Effector CD8-positive, alpha-beta T cell (primary cell): Measurements from ENCODE around the gene CLDN3.
"Not testable (repeated sequence)": the region's sequence is repeated elsewhere in the genome, so short reads cannot be mapped to it uniquely, and the experiment has no call there.

Experiments used
- DNase-seq: peaks from one replicate; lab custom pipeline; 2025; lab: John Stamatoyannopoulos, UW
- total RNA-seq, 4 experiments: gene quantifications; one replicate each; lab custom pipeline; 2026; lab: John Stamatoyannopoulos, UW

CLDN3 gene
- 0 reads per million in 4 experiments for total RNA-seq

GRCh38 chr7:73770002-73770859, at the start of gene CLDN3:
TSS of gene CLDN3 (minus strand) at chr7:73770270. CDS start at chr7:73770049, 221 bp downstream.
- DNase-seq, result no peak

GRCh38 chr7:73817121-73817520, 47.1 kb upstream of the CLDN3 start:
- no peak for DNase-seq

GRCh38 chr7:73815436-73815835, 45.4 kb upstream of the CLDN3 start:
- DNase-seq, result no peak

- DNase-seq, result no peak
Observed at GRCh38 chr7:73812996-73813395, 42.9 kb upstream of the CLDN3 start.

GRCh38 chr7:73811760-73812168, 41.7 kb upstream of the CLDN3 start:
- peak; percentile 11 for DNase-seq

GRCh38 chr7:73810998-73811360, 40.9 kb upstream of the CLDN3 start:
- no peak for DNase-seq

GRCh38 chr7:73809467-73809951, 39.4 kb upstream of the CLDN3 start:
- no peak for DNase-seq

- no peak for DNase-seq
Observed at GRCh38 chr7:73802459-73802858, 32.4 kb upstream of the CLDN3 start.

- no peak for DNase-seq
Observed at GRCh38 chr7:73801577-73801976, 31.5 kb upstream of the CLDN3 start.

GRCh38 chr7:73799282-73800141, 29.4 kb upstream of the CLDN3 start:
- no peak for DNase-seq

GRCh38 chr7:73797176-73797575, 27.1 kb upstream of the CLDN3 start:
- not testable (repeated sequence) for DNase-seq

GRCh38 chr7:73796656-73797055, 26.6 kb upstream of the CLDN3 start:
- not testable (repeated sequence) for DNase-seq

- DNase-seq, result not testable (repeated sequence)
Observed at GRCh38 chr7:73795188-73795587, 25.1 kb upstream of the CLDN3 start.

GRCh38 chr7:73791170-73791690, 21.2 kb upstream of the CLDN3 start:
- DNase-seq, result not testable (repeated sequence)

- no peak for DNase-seq
Observed at GRCh38 chr7:73789051-73789450, 19.0 kb upstream of the CLDN3 start.

GRCh38 chr7:73787786-73788048, 17.6 kb upstream of the CLDN3 start:
- not testable (repeated sequence) for DNase-seq

GRCh38 chr7:73786588-73786987, 16.5 kb upstream of the CLDN3 start:
- DNase-seq, result no peak

GRCh38 chr7:73779517-73779916, 9.4 kb upstream of the CLDN3 start:
- no peak for DNase-seq

GRCh38 chr7:73778801-73779389, 8.8 kb upstream of the CLDN3 start:
- no peak for DNase-seq

- DNase-seq, result no peak
Observed at GRCh38 chr7:73774923-73775322, 4.9 kb upstream of the CLDN3 start.

GRCh38 chr7:73773700-73774517, 3.8 kb upstream of the CLDN3 start:
- no peak for DNase-seq
